A673 (cell line): Measurements from ENCODE around the gene MON1A. TPM values are rescaled to one million over a fixed set of nuclear protein-coding genes. Genes with fewer than 3 reads are reported as not detected.
A peak's percentile ranks its signal among the peaks of the same experiment; 100 is the strongest.
"Not testable (repeated sequence)": the region's sequence is repeated elsewhere in the genome, so short reads cannot be mapped to it uniquely, and the experiment has no call there.

Experiments
- BruUV-seq: library from RNA; stranded (reverse); fragments of 400-500 nt; replicated peaks from 2 replicates; lab custom pipeline; 2021; lab: Mats Ljungman, UMichigan
- CTCF ChIA-PET: fragments of 300-600 bp; sonication (Branson Sonifier 250); formaldehyde crosslinking; loops from one replicate; lab custom pipeline; 2022; ENCODE audit warnings: antibody characterized with exemption; lab: Charles Lee
- POLR2A ChIA-PET: fragments of 300-600 bp; sonication (Branson Sonifier 250); formaldehyde crosslinking; loops from one replicate; lab custom pipeline; 2022; ENCODE audit warnings: antibody characterized with exemption; ENCODE audit not compliant: low non-redundant PET; lab: Charles Lee
- DNase-seq: peaks from one replicate; pipeline ENCODE4 v3.0.0-alpha.2; 2015; ENCODE audit warnings: low spot score
- H3K27ac ChIP-seq: fragments of 200-600 bp; sonication (generic); 2 replicates; pipeline ENCODE4 v1.5.1; 2016; ENCODE audit warnings: mixed run types, low read depth, mild to moderate bottlenecking, mixed read lengths, antibody characterized with exemption, low read length; ENCODE audit not compliant: poor library complexity, severe bottlenecking
- H3K27me3 ChIP-seq: fragments of 200-600 bp; sonication (generic); replicated peaks from 2 replicates; pipeline ENCODE4 v1.6.1; 2017; ENCODE audit warnings: mixed run types, low read depth, mild to moderate bottlenecking, mixed read lengths, antibody characterized with exemption, low read length; ENCODE audit not compliant: insufficient read depth, poor library complexity
- H3K36me3 ChIP-seq: fragments of 200-600 bp; sonication (generic); 2 replicates; pipeline ENCODE4 v1.6.1; 2016; ENCODE audit warnings: mixed run types, mild to moderate bottlenecking, mixed read lengths, antibody characterized with exemption, low read length; ENCODE audit not compliant: insufficient read depth, poor library complexity, severe bottlenecking
- H3K4me1 ChIP-seq: fragments of 200-600 bp; sonication (generic); 2 replicates; pipeline ENCODE4 v1.6.1; 2017; ENCODE audit warnings: mixed run types, mild to moderate bottlenecking, mixed read lengths, antibody characterized with exemption, low read length; ENCODE audit not compliant: insufficient read depth, poor library complexity, severe bottlenecking
- H3K4me3 ChIP-seq: fragments of 200-600 bp; sonication (generic); 2 replicates; pipeline ENCODE4 v1.5.1; 2016; ENCODE audit warnings: low read depth, mixed run types, mild to moderate bottlenecking, mixed read lengths, low read length; ENCODE audit not compliant: poor library complexity, severe bottlenecking
- H3K9me3 ChIP-seq: fragments of 200-600 bp; sonication (generic); 2 replicates; pipeline ENCODE4 v1.6.1; 2016; ENCODE audit warnings: mixed run types, low read depth, mild to moderate bottlenecking, mixed read lengths, antibody characterized with exemption, low read length; ENCODE audit not compliant: poor library complexity, severe bottlenecking
- CTCF ChIP-seq: fragments of 300-800, 200-600 bp; sonication (generic); conservative IDR thresholded peaks from 2 replicates; pipeline ENCODE4 v1.5.1; 2017; ENCODE audit warnings: low read depth, mild to moderate bottlenecking, antibody characterized with exemption, low read length, moderate library complexity, mixed read lengths
- EZH2 ChIP-seq: fragments of 200-600 bp; sonication (generic); IDR thresholded peaks from 2 replicates; pipeline ENCODE4 v1.6.1; 2017; ENCODE audit warnings: borderline replicate concordance, low read depth, mild to moderate bottlenecking, mixed read lengths, antibody characterized with exemption, low read length; ENCODE audit not compliant: poor library complexity, severe bottlenecking
- intact Hi-C: fragments of 100-400 bp; cut with micrococcal nuclease; formaldehyde crosslinking; loops from one replicate; pipeline ENCODE4 v1.10.0; 2022; ENCODE audit not compliant: unreplicated experiment
- total RNA-seq: library from RNA; stranded (reverse); gene quantifications from 2 replicates; pipeline ENCODE4 v1.2.3, GENCODE V29; 2021

MON1A gene
- total RNA-seq, 1 experiment from 2014 or later: 7.5 TPM

DNA sequence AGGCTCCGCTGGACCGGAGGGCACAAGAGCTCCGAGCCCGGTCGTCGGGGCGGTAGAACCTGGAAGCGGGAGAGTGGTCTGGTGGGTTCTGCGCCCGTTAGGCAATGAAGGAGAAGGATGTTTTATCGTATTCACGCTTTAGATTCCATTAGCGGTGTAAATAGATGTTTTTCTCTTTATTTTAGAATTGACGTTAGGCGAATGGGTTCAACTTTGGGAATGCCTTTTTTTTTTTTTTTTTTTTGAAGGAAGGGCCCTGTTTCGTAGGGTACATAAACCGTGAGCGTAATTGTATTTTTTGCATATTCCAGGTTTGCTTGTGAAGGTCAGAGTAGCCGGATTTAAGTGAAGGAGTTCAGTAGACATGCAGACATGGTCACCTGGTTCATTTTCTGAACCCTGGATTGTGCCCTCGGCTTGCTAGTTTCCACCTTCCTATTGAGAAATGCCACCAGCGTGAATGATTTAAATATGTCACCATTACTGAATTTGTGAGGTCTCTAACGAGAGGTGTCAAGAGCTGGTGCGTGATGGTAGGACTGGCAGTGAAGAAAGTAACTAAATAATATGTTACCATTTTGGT is 11.1 kb upstream of the MON1A start:
- Histone ChIP-seq H3K27me3 (no peaks in the 10 kb centered on the region), H3K9me3 (no peaks in the 10 kb centered on the region), H3K36me3 (no peaks in the 10 kb centered on the region), H3K27ac (peak overlapping the region; percentile 87), H3K4me3 (peak overlapping the region; percentile 76), H3K4me1 (no peaks in the 10 kb centered on the region)
- ChIA-PET POLR2A (interaction anchor here (0.6 kb wide), 1 partner anchor 436 kb away, joined by 4 read pairs; no protein-coding TSS in a partner anchor), CTCF (no interaction called here)
- no peak for TF ChIP-seq EZH2
- no peak for TF ChIP-seq CTCF
- BruUV-seq: TSS peak; percentile 76
- intact Hi-C loops: no loop called here
- DNase-seq: no peak

- no peaks in the 10 kb centered on the region for H3K9me3 ChIP-seq
- no peaks in the 10 kb centered on the region for H3K36me3 ChIP-seq
- no peaks in the 10 kb centered on the region for H3K4me1 ChIP-seq
- H3K27ac ChIP-seq: peak within 1 kb of the TSS; percentile 87
- no peaks in the 10 kb centered on the region for H3K27me3 ChIP-seq
- BruUV-seq: no TSS peak
- peak; percentile 95 for DNase-seq
- ChIA-PET POLR2A (interaction anchor here (0.6 kb wide), 1 partner anchor 436 kb away, joined by 4 read pairs; no protein-coding TSS in a partner anchor), CTCF (interaction anchor here (0.8 kb wide), 1 partner anchor 10 kb away, joined by 3 read pairs; the partner anchor contains the start of gene MON1A)
- intact Hi-C loops: no loop called here
- H3K4me3 ChIP-seq: peak within 1 kb of the TSS; percentile 76
- TF ChIP-seq EZH2 (no peak), CTCF (no peak)
Measured at GRCh38 chr3:49939858-49940666, 10.5 kb upstream of the MON1A start, which contains the start of gene RBM6. Gene RBM6 (plus strand): TSS chr3:49940150. CDS start chr3:49962642, 22,492 bp downstream.

GRCh38 chr3:49937090-49937489 is 7.5 kb upstream of the MON1A start:
- intact Hi-C loops: no loop called here
- Histone ChIP-seq H3K27ac (no peak overlapping the region), H3K27me3 (no peaks in the 10 kb centered on the region), H3K4me3 (no peak overlapping the region), H3K4me1 (no peaks in the 10 kb centered on the region), H3K9me3 (no peaks in the 10 kb centered on the region), H3K36me3 (no peaks in the 10 kb centered on the region)
- BruUV-seq: no TSS peak
- ChIA-PET CTCF (no interaction called here), POLR2A (no interaction called here)
- no peak for DNase-seq
- no peak for TF ChIP-seq CTCF
- TF ChIP-seq EZH2: no peak

- H3K4me1 ChIP-seq, CTCF ChIA-PET, POLR2A ChIA-PET, H3K27ac ChIP-seq, DNase-seq, H3K36me3 ChIP-seq, intact Hi-C loops, H3K27me3 ChIP-seq, H3K9me3 ChIP-seq, H3K4me3 ChIP-seq, BruUV-seq: not testable (repeated sequence)
Measured at GRCh38 chr3:49932281-49932680, 2.7 kb upstream of the MON1A start.
